BJ (cell line): ENCODE results near the gene ADGRF3. TPM values are rescaled to one million over a fixed set of nuclear protein-coding genes. Genes with fewer than 3 reads are reported as not detected.
A peak's percentile ranks its signal among the peaks of the same experiment; 100 is the strongest.

Experiments used
- CTCF ChIA-PET: fragments of 350-600 bp; formaldehyde crosslinking; extraction: SDS; loops from one replicate; lab custom pipeline; 2021; ENCODE audit warnings: antibody characterized with exemption, inconsistent platforms; lab: Yijun Ruan, JAX
- POLR2A ChIA-PET: fragments of 300-600 bp; sonication (Branson Sonifier 250); formaldehyde crosslinking; extraction: SDS; loops from one replicate; lab custom pipeline; 2021; ENCODE audit warnings: antibody characterized with exemption; lab: Charles Lee
- DNase-seq: peaks from one replicate; pipeline ENCODE4 v3.0.0-alpha.2; 2011; ENCODE audit warnings: low read depth
- H3K27me3 ChIP-seq: 2 replicates; pipeline ENCODE4 v1.6.0; 2011; ENCODE audit warnings: low read length; ENCODE audit not compliant: control insufficient read depth, insufficient read depth
- H3K36me3 ChIP-seq: 2 replicates; pipeline ENCODE4 v1.5.1; 2011; ENCODE audit warnings: low read length; ENCODE audit not compliant: control insufficient read depth, insufficient read depth
- H3K4me3 ChIP-seq: 2 replicates; pipeline ENCODE4 v1.5.1; 2011; ENCODE audit warnings: low read depth, mild to moderate bottlenecking, control low read depth, low read length
- polyA plus RNA-seq: library from polyadenylated mRNA; depleted of rRNA; stranded (reverse); fragments of >200 nt; gene quantifications from 2 replicates; pipeline ENCODE4 v1.2.3, GENCODE V29; 2011
- TF ChIP-seq, protein P1 (sequence below): IDR thresholded peaks from 2 replicates; pipeline ENCODE4 v1.5.1; 2011; ENCODE audit warnings: low read depth, mild to moderate bottlenecking, control low read depth, inconsistent platforms, low read length, moderate library complexity; ENCODE audit not compliant: insufficient read depth

ADGRF3 gene
- polyA plus RNA-seq, 1 experiment, result 0.12 TPM

DNA sequence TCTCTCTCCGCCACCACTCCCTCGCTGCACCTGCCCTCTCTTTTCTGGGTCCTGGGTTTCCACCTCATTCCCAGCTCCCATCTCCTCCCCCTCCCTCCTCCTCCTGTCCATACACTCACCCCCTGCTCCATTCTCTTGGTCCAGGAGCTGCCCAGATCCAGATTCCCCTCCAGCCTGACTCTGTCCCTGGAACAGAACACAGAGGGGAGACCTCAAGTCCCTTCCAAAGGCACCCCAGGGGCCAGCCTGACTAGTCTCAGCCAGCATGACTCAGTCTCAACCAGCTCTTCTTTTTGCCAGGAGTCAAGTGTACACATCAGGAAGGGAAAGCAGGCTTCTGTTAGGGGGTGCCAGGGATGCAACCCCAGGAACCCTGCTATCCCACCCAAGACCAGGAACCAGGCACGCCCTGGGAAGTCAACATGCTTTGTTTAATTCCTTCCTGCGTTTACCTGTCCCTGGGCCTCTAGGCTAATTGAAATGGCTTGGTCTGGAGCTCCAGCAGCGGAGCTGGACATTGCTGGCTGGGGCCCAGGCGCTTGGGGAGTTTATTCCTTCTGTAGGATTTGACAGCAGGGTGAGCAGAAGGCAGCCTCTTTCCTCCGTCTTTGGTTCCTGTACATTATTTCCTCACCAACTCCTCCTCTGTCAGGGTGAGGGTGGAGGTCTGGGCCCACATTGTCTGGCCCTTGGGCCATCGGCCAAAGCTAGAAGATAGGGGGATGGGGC is 29.0 kb downstream of the ADGRF3 start:
- POLR2A ChIA-PET, result no interaction called here
- no peaks in the 10 kb centered on the region for H3K36me3 ChIP-seq
- H3K27me3 ChIP-seq, result peaks cover 13% of the 10 kb centered on the region
- CTCF ChIA-PET, result interaction anchor here (0.6 to 1.3 kb wide), 3 partner anchors 13 to 109 kb away, joined by 3 to 7 read pairs (median 3); no protein-coding TSS in a partner anchor
- TF ChIP-seq, protein P1, sequence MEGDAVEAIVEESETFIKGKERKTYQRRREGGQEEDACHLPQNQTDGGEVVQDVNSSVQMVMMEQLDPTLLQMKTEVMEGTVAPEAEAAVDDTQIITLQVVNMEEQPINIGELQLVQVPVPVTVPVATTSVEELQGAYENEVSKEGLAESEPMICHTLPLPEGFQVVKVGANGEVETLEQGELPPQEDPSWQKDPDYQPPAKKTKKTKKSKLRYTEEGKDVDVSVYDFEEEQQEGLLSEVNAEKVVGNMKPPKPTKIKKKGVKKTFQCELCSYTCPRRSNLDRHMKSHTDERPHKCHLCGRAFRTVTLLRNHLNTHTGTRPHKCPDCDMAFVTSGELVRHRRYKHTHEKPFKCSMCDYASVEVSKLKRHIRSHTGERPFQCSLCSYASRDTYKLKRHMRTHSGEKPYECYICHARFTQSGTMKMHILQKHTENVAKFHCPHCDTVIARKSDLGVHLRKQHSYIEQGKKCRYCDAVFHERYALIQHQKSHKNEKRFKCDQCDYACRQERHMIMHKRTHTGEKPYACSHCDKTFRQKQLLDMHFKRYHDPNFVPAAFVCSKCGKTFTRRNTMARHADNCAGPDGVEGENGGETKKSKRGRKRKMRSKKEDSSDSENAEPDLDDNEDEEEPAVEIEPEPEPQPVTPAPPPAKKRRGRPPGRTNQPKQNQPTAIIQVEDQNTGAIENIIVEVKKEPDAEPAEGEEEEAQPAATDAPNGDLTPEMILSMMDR, result no peak
- H3K4me3 ChIP-seq, result no peak overlapping the region
- no peak for DNase-seq

- Histone ChIP-seq H3K36me3 (no peaks in the 10 kb centered on the region), H3K4me3 (no peak overlapping the region), H3K27me3 (peaks cover 13% of the 10 kb centered on the region)
- DNase-seq, result no peak
- ChIA-PET POLR2A (interaction anchor here (0.6 kb wide), 1 partner anchor 24 kb away, joined by 3 read pairs; no protein-coding TSS in a partner anchor), CTCF (interaction anchor here (0.8 kb wide), 1 partner anchor 464 kb away, joined by 3 read pairs; no protein-coding TSS in a partner anchor)
- TF ChIP-seq, protein P1, result no peak
Measured at GRCh38 chr2:26316845-26317244, 29.7 kb downstream of the ADGRF3 start.

GRCh38 chr2:26316041-26316440 is 30.5 kb downstream of the ADGRF3 start:
- POLR2A ChIA-PET, result no interaction called here
- no peak for DNase-seq
- CTCF ChIA-PET, result interaction anchor here (1.3 to 1.5 kb wide), 2 partner anchors 15 to 16 kb away, joined by 4 to 6 read pairs; no protein-coding TSS in a partner anchor
- Histone ChIP-seq H3K27me3 (peaks cover 13% of the 10 kb centered on the region), H3K36me3 (no peaks in the 10 kb centered on the region), H3K4me3 (no peak overlapping the region)
- TF ChIP-seq, protein P1, result peak; percentile 30

DNA sequence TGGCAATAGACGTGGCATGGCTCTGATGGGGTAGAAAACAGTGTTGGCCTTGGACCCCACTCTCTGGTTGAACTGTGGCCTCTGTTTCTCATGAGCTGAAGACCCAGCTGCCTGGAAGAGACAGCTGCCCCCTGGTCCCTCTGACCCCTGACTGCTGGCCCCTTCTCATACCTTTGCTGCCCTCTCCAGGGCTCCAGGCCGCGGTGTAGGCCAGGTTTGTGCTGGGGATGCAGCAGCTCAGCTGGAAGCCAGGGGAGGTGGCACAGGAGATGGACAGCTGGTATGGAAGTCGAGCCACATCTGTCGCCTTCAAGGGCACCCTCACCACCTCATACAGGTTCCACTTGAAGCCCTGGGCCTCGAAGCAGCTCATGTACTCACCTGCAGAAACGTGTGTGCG is 32.3 kb downstream of the ADGRF3 start:
- DNase-seq, result no peak
- ChIA-PET POLR2A (no interaction called here), CTCF (no interaction called here)
- Histone ChIP-seq H3K36me3 (no peaks in the 10 kb centered on the region), H3K27me3 (peaks cover 12% of the 10 kb centered on the region), H3K4me3 (no peak overlapping the region)
- TF ChIP-seq, protein P1, result no peak

DNA sequence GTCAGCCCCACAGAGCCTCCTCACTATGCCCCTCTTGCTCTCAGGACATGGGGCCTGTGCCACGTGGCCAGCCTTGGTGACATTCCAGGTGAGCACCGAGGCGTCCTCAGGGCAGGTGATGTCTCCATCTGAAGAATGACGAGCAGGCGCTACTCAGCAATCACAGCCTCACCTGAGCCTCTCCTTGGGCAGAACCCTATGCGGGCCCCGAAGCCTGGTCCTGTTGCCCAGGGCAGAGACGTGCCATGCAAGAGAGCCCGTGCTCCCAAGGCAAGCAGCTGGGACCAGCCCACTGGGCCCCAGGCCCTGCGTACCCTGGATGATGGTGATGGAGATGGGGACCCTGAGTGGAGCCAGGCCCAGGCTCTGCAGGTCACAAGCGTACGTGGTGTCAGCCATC is 33.1 kb downstream of the ADGRF3 start:
- TF ChIP-seq, protein P1, result no peak
- no peak for DNase-seq
- Histone ChIP-seq H3K36me3 (no peaks in the 10 kb centered on the region), H3K27me3 (peaks cover 10% of the 10 kb centered on the region), H3K4me3 (no peak overlapping the region)
- ChIA-PET CTCF (interaction anchor here (1.1 to 1.3 kb wide), 2 partner anchors 17 to 264 kb away, joined by 3 read pairs; no protein-coding TSS in a partner anchor), POLR2A (no interaction called here)
